Stimulated activated CD8-positive, alpha-beta memory T cell treated with anti-CD3 and anti-CD28 coated beads, Interleukin-4, amount 100 ng/mL, for 48 hours (primary cell): ENCODE data around the gene STXBP1.
"Not testable (repeated sequence)": the region's sequence is repeated elsewhere in the genome, so short reads cannot be mapped to it uniquely, and the experiment has no call there.

Experiments used
- DNase-seq: peaks from one replicate; pipeline ENCODE4 v3.0.0-alpha.2; 2020

Gene STXBP1

DNA sequence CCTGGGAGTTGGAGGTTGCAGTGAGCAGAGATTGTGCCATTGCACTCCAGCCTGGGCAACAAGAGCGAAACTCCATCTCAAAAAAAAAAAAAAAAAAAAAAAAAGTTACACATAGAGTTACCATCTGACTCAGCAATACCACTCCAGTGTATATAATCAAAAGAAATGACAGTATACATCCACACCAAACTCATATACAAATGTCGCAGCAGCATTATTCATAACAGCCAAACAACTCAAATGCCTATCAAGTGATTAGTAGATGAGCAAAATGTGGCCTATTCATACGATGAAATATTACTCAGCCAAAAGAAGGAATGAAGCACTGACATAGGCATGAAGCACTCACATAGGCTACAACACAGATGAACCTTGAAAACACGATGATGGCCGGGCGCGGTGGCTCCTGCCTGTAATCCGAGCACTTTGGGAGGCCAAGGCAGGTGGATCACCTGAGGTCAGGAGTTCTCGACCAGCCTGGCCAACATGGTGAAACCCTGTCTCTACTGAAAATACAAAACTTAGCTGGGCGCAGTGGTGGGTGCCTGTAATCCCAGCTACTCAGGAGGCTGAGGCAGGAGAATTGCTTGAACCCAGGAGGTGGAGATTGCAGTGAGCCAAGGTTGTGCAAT is 9.4 kb downstream of the STXBP1 start:
- DNase-seq, result not testable (repeated sequence)

DNA sequence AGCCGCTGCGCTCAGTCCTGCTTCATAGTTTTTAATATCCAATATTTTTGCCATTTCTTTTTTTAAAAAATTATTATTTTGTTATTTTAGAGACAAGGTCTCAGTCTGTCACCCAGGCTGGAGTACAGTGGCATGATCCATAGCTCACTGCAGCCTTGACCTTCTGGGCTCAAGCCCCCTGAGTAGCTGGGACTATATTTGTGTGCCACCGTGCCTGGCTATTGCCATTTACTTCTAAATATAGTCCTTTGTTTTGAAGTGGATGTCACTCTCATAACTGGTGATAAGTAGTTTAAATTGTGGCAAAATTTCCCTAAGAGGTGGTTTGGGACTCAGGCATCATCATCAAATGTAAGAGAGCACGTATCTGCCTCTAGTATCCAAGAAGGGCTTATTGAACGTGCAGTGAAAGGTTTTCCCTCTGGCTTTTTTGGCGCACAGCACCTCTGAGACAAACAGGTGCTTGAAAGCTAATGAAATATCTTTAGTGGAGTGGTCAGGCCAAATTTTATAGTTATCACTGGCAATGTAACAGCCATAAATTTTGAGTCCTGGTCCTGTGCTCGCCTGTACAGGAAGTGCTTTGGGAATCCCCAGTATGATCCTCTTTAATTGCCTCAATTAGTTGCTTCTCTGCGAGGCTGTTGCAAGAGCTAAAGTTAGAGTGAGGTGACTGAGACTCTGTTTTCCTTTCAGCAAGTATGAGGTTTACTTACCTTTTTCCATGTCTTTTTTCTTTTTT is 14.8 kb downstream of the STXBP1 start:
- no peak for DNase-seq

DNA sequence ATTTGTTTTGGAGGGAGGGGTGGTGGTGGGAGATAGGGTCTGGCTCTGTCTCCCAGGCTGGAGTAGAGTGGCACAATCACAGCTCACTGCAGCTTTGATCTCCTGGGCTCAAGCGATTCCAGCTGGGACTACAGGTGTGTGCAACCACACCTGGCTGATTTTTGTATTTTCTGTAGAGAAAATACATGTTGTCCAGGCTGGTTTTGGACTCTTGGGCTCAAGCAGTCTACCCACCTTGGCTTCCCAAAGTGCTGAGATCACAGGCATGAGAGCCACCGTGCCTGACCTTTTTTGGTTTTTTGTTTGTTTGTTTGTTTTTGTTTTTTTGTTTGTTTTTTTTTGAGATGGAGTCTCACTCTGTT is 15.4 kb downstream of the STXBP1 start:
- no peak for DNase-seq

GRCh38 chr9:127628758-127629467 is 16.8 kb downstream of the STXBP1 start:
- no peak for DNase-seq

GRCh38 chr9:127629468-127630081 is 17.5 kb downstream of the STXBP1 start:
- DNase-seq, result no peak

DNA sequence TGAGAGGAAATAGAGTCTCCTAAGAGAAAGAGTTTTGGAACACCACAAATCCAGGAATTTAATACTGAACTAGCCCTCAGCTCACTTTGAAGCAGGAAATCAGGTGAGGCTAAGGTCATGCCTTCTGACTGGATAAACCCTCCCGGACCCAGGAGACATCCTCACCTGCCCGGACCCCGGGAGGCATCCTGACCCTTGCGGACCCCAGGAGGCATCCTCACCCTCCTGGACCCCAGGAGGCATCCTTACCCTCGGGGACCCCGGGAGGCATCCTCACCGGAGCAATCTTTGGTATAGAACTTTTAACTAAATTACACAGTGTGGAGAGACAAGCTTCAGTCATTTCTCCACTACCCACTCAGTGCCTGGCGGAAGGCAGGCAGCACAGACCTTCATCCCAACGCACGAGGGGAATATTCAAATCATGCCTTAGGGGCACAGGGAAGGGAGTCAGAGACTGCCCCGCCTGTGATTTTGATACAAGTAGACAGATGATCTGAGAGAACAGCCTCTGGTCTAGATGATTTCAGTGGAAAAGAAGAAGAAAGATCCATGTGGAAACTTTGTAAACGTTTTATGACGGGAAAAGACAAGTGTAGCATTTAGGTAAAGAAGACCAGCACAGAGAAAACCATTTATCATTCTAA is 21.3 kb downstream of the STXBP1 start:
- no peak for DNase-seq

GRCh38 chr9:127634021-127634420 is 21.9 kb downstream of the STXBP1 start:
- no peak for DNase-seq

DNA sequence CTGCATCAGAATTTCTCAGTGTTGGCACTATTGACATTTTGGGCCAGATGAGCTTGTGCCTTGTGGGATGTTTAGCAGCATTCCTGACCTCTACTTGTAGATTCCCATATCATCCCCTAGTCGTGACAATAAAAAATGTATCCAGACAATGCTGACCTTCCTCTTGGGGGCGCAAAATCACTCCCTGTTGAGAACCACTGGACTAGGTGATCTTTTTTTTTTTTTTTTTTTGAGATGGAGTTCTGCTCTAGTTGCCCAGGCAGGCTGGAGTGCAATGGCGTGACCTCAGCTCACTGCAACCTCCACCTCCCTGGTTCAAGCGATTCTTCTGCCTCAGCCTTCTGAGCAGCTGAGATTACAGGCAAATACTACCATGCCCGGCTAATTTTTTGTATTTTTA is 22.6 kb downstream of the STXBP1 start:
- no peak for DNase-seq

GRCh38 chr9:127635201-127635735 is 23.2 kb downstream of the STXBP1 start:
- DNase-seq, result no peak

DNA sequence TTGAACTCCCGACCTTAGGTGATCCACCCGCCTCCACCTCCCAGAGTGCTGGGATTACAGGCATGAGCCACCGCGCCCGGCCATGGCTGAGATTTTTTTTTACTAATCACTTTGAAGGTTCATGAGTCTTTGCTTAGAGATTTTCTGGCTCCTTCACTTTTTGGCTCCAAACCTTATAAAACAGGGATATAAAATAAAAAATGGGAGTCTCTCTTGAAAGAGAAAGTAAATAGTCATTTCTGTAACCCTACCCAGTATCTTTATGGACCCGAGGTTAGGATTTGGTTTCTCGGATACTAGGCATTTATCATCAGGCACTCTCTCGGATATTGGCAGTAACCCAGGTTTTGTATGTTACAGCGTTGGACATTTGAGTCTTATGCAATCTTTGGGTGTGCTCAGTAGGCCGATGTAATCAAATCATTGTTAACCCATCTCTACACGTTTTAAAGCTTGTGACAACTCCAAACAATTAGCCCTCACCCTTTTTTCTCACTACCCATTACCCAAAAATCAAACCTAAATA is 25.3 kb downstream of the STXBP1 start:
- no peak for DNase-seq

GRCh38 chr9:127640908-127641545 is 28.9 kb downstream of the STXBP1 start:
- no peak for DNase-seq

GRCh38 chr9:127642082-127642740 is 30.1 kb downstream of the STXBP1 start:
- DNase-seq, result no peak

DNA sequence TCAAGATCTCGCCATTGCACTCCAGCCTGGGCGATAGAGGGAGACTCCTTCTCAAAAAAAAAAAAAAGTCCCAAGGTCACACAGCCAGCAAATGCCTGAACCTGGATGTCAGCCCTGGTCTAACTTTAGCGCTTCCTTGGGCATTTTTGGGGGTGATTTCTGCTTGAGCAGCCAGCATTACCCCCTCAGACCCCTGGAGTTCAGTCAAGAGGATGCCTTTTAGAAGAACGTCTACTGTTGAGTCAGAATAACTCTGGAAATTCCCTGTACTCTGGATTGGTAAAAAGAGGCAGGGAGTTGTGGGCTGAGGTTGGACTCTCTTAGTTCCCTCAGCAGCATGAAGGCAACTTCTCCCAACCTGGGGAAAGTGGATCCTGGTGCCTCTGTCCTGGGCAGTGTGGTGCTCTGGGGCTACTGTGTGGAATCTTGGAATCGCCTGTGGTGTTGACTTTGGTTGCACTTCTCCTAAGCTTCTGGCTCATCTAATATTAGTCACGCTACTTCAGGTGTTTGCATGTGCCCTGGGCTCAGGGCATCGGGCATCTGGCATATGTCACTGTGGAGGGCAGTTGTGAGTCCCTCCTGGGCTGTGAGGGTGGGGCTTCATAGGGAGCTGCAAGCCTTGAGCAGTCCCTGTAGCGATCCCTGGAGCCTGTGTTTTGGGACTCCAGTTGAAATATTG is 32.2 kb downstream of the STXBP1 start:
- DNase-seq, result no peak

DNA sequence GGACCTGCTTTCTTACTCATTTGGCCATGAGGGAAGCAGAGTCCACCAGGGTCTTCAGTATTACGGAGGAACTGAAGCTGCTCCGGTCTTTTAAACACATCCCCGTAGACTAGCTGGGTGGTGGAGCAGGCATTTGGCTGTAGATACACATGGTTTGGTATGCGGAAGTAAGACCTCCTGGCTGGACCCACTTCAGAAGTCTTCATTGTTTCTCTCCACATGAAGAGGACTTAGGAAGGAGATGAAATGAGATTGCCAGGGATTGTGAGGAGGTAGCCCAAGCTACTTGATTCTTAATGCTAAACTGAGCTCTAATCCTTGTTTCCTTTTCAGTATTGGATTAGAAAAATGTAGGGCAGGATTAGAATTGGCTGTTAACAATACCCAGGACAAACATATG is 32.9 kb downstream of the STXBP1 start:
- DNase-seq, result no peak

GRCh38 chr9:127647451-127647850 is 35.4 kb downstream of the STXBP1 start:
- DNase-seq, result no peak

DNA sequence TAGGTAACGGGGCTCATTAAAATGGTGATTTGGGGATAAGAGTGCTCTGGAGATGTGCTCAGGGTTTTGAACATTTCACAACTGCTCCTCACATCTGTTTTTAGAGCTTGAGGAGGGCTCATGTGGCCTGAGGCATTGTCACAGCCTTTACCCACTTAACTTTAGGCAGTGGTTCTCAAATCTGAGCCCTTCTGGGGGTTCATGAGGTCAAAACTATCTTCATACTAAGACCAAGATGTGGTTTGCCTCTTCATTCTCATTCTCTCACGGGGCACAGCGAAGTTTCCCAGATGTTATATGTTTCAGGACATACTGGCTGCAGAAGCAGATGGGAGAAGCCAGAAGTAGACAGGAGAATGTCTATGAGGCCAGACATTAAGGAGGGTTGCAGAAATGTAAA is 38.4 kb downstream of the STXBP1 start:
- DNase-seq, result no peak

DNA sequence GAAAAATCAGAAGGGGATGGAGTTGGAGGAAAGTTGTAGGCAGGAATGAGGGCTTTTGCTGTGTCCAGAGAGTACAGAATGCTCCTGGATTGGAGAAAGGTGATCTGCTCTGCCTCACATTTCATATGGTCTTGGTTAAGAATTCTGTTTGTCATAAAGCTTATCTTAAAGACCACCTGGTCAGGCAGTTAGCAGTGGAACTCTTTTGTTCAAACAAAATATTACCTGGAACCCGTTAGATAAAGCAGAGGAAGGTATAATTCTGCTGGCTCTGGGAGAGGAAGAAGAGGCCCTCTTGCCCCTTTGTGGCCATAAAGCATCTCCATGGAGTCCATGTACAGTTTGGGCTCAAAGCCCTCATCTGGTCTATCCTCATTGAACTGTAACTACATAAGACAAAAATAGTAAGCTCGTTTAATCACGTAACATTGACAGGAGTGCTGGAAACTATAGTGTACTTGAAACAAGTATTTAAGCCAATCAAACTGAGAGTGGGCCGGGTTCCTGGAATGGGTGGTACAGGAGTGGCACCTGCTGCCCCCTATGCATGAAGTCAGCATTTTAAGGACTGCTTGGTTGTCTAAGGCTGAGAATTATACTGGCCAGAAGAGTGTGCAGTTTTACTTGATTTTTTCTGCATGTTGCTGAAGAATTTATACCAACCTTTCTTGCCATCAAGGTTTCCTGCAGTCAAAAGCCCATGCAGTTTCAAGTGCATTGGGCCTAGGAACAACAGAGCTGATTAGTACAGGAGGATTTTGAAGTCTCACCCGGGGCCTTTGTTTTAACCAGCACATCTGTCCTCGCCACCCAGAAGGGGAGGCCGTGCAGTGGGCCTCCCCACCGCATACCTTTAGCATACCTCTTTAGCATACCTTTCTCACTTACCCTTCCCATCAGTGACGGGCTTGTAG is 39.9 kb downstream of the STXBP1 start:
- DNase-seq, result no peak

GRCh38 chr9:127652733-127653132 is 40.7 kb downstream of the STXBP1 start:
- no peak for DNase-seq

DNA sequence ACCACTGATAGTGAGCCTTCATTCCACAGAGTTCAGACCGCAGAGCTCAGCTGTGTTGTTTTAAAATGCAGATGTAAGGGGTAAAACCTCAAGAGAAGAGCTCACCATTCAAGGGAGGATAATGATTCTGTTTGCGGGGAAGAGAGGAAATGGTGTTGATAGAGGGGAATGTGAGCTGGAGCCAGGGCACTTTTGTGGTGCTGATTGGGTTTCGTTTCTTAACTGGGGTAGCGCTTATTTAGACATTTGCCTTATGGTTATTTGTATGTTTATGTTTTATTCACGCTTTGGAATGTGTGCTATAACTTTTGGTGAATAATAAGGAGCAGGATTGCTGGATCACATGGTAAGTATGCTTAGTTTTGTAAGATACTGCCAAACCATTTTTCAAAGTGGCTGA is 42.5 kb downstream of the STXBP1 start:
- DNase-seq, result no peak

DNA sequence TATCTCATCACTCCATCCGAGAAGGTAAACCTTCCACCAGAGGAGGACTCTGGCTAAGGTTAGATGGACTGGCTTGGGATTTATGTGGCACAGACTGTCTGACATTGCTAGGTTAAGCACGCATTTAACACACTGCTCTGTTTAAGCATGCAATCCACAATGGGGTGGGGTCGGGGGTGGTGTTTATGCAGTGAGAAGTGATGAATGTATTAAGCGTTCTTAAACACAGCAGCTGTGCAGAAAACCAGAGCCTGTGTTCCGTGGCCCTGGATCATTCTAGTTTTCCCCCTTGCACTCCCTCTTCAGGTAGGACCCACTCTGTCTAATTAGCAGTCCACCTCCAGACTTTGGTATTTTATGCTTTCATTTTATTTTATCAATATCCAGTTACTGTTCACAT is 46.4 kb downstream of the STXBP1 start:
- no peak for DNase-seq
